Gastroesophageal sphincter (tissue), 4 donors: ENCODE measurements around the gene HSD11B2. TPM values are rescaled to one million over a fixed set of nuclear protein-coding genes. Genes with fewer than 3 reads are reported as not detected.

Experiments
- ATAC-seq: fragments of 150-250 bp; one replicate; pipeline ENCODE4 v1.9.1; 2016; ENCODE audit warnings: mild to moderate bottlenecking, moderate library complexity
- H3K27ac ChIP-seq, 4 donors: fragments of 200-600 bp; sonication (generic) in 3 of 4; 1 replicate in 3 of 4; 2 replicates in 1 of 4; pipeline ENCODE4 v1.5.1; 2016 to 2019
- H3K27me3 ChIP-seq: fragments of 200-600 bp; sonication (generic); one replicate; pipeline ENCODE4 v1.5.1; 2019
- H3K36me3 ChIP-seq, 2 donors: fragments of 200-600 bp; sonication (generic); one replicate each; pipeline ENCODE4 v1.5.1; 2019; ENCODE audit warnings: control low read depth in 1 of 2
- H3K4me1 ChIP-seq, 3 donors: fragments of 200-600 bp; sonication (generic); 1 replicate in 2 of 3; 2 replicates in 1 of 3; pipeline ENCODE4 v1.5.1; 2016 to 2019; ENCODE audit warnings: control low read depth in 2 of 3
- H3K4me3 ChIP-seq, 2 donors: fragments of 200-600 bp; sonication (generic); one replicate each; pipeline ENCODE4 v1.5.1; 2019; ENCODE audit warnings: mild to moderate bottlenecking in 1 of 2, moderate library complexity in 1 of 2
- H3K9me3 ChIP-seq, 3 donors: fragments of 200-600 bp; sonication (generic); one replicate each; pipeline ENCODE4 v1.5.1; 2017 to 2019; ENCODE audit warnings: control low read depth in 2 of 3
- EP300 ChIP-seq: sonication (generic); formaldehyde crosslinking; IDR thresholded peaks from one replicate; pipeline ENCODE4 v1.6.1; 2017; ENCODE audit warnings: antibody characterized with exemption, mild to moderate bottlenecking
- POLR2A ChIP-seq, 2 donors: fragments of 450-650 bp; IDR thresholded peaks; one replicate each; pipeline ENCODE4 v1.6.1; 2017; ENCODE audit warnings: antibody characterized with exemption in 2 of 2, mild to moderate bottlenecking in 2 of 2, moderate library complexity in 1 of 2
- POLR2AphosphoS5 ChIP-seq: sonication (generic); formaldehyde crosslinking; IDR thresholded peaks from one replicate; pipeline ENCODE4 v1.6.1; 2017; ENCODE audit warnings: antibody characterized with exemption
- WGBS, 2 donors: methylation state at CpG; one replicate each; pipeline ENCODE4 v1.1.5; 2018; ENCODE audit warnings: low coverage in 1 of 2; 5-methylcytosine and 5-hydroxymethylcytosine counted together
- total RNA-seq, 4 donors: library from RNA; depleted of rRNA; stranded (reverse); fragments of >200 nt; gene quantifications; one replicate each; pipeline ENCODE4 v1.1.0, GENCODE V29; 2016
- TF ChIP-seq, protein P1 (sequence below), 4 experiments: fragments of 200-600 bp in 2 of 4; fragments of 450-650 bp in 2 of 4; sonication (generic) in 1 of 4; IDR thresholded peaks; one replicate each; pipeline ENCODE4 v1.5.1; 2017 to 2019; ENCODE audit warnings: antibody characterized with exemption in 4 of 4, mild to moderate bottlenecking in 2 of 4, moderate library complexity in 2 of 4

Gene HSD11B2
- total RNA-seq, 4 donors from 2014 or later: 0.19 to 2.1 (median 0.27) TPM; not detected in 1

DNA sequence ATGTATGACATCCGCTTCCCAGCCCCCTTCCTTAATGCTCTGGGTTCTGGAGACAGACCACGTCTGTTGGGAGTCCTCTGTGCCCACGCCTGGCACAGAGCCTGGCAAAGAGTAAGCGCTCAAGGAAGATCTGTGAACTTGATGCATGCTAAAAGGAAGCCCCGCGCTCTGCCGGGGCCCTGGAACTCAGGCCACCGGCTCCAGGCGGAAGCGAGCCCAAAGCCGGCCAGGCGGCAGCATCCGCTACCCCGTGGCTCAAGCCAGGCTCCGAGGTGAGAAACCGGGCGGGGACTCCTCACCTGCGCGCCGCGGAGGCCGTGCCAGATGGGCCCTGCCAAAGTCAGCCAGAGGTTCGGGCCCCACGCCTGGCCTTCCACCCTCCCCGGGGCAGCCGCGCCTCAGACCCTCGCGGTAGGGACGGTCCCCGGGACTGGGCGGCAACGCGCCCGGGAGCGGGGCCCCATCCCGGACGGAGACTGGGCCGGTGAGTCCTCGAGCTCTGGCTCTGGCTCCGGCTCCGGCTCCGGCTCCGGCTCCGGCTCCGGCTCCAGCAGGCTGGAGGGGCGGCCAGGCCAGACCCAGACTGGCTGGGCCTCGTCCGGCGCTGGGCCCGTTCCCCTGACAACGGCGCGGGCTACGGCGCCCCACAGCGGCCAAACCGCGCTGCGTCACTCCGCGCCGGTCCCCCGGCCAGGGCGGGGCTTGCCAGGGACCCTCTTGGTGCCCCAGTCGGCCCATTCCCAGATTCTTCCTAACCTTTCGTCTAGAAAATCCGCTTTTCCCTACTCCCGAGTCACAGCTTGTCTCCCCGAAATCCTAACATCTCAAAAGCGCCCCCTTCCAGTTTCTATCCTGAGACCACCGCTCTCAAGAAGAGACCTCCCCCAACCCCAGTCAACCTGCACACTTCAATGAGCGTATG, 14.8 kb upstream of the HSD11B2 start, which contains the start of gene ZDHHC1:
Gene ZDHHC1, minus strand, starts transcription at position 606 of the 922 bp plus-strand sequence. CDS start 8,702 bp downstream, outside the sequence.
- H3K4me3 ChIP-seq: peak within 1 kb of the TSS; percentile 89
- H3K9me3 ChIP-seq: no peaks in the 10 kb centered on the region
- no peaks in the 10 kb centered on the region for H3K27me3 ChIP-seq
- peak; percentile 95 for ATAC-seq
- no peaks in the 10 kb centered on the region for H3K36me3 ChIP-seq
- 0 to 5% methylated on average over 2 to 8 of the region's 73 CpGs for WGBS, 2 donors
- peaks cover 0 to 29% (median 6%) of the 10 kb centered on the region in 3 donors for H3K4me1 ChIP-seq
- TF ChIP-seq, protein P1, sequence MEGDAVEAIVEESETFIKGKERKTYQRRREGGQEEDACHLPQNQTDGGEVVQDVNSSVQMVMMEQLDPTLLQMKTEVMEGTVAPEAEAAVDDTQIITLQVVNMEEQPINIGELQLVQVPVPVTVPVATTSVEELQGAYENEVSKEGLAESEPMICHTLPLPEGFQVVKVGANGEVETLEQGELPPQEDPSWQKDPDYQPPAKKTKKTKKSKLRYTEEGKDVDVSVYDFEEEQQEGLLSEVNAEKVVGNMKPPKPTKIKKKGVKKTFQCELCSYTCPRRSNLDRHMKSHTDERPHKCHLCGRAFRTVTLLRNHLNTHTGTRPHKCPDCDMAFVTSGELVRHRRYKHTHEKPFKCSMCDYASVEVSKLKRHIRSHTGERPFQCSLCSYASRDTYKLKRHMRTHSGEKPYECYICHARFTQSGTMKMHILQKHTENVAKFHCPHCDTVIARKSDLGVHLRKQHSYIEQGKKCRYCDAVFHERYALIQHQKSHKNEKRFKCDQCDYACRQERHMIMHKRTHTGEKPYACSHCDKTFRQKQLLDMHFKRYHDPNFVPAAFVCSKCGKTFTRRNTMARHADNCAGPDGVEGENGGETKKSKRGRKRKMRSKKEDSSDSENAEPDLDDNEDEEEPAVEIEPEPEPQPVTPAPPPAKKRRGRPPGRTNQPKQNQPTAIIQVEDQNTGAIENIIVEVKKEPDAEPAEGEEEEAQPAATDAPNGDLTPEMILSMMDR (IDR thresholded peaks at IDR 0.05): peak in 3 of 4 experiments; percentile 65 to 74 (median 70)
- TF ChIP-seq EP300 (no peak), POLR2A (IDR thresholded peaks at IDR 0.05) (peak; percentile 32 to 50), POLR2AphosphoS5 (peak; percentile 67)
- H3K27ac ChIP-seq: peak within 1 kb of the TSS; percentile 53 to 89 (median 86)

DNA sequence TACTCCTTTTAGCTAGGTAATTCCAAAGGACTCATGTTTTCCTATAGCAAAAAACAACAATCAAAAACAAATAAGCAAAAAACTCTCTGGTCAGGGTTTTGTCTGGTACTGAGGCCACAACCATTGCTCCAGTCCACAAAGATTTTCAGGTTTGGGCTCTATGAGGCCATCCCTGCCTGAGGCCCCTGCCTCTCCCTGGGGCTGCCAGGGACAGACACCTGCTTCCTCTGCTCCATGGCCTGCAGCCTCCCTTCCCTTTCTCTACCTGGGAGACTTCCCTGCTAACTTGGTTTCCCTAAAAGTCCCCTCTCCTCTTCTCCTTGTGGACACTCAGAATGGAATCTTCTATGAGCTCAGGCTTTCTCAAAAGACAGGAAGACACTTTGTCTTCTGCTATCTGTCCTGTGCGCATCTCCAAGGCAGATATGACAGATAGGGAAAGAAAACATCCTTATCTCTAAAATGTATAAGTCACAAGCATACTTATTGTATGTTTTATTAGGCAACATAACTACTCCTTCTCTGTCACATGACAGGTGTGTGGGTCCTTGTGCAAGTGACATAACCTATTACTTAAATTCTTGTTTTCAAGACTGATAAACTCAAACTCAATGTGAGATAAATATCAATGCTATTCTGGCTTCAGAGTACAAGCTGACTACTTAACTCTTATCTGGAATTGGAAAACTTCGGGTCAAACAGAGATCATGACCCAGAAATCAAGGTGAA, 13.4 kb upstream of the HSD11B2 start:
- no peak for ATAC-seq
- no peaks in the 10 kb centered on the region for H3K9me3 ChIP-seq
- H3K4me3 ChIP-seq: no peak overlapping the region
- TF ChIP-seq, protein P1 (IDR thresholded peaks at IDR 0.05): no peak
- TF ChIP-seq EP300: no peak
- TF ChIP-seq POLR2A (IDR thresholded peaks at IDR 0.05): no peak
- no peak for TF ChIP-seq POLR2AphosphoS5
- 83 to 88% methylated on average over 2 of the region's 2 CpGs for WGBS, 2 donors
- no peaks in the 10 kb centered on the region for H3K27me3 ChIP-seq
- no peaks in the 10 kb centered on the region for H3K36me3 ChIP-seq
- no peak overlapping the region for H3K27ac ChIP-seq
- H3K4me1 ChIP-seq: peaks cover 0 to 29% (median 6%) of the 10 kb centered on the region in 3 donors

DNA sequence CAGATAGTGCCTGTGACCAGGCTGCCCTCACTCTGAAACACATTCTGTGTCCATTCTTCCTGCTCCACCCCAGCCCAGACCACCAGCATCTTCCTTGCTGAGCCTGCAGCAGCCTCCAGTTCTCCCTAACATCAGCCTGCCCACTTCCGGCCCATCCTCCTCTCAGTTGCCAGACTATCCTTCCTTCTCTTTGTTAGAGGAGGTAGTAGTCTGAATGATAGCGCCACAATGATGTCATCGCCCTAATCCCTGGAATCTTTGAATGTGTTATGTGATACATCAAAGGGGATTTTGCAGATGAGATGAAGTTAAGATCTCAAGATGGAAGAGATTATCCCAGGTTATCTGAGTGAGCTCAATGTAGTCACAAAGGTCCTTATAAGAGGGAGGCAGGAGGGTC, 11.4 kb upstream of the HSD11B2 start:
- H3K36me3 ChIP-seq: no peaks in the 10 kb centered on the region
- 85 to 100% methylated on average over 3 of the region's 3 CpGs for WGBS, 2 donors
- no peaks in the 10 kb centered on the region for H3K9me3 ChIP-seq
- peaks cover 0 to 22% (median 6%) of the 10 kb centered on the region in 3 donors for H3K4me1 ChIP-seq
- H3K27me3 ChIP-seq: peaks cover 7% of the 10 kb centered on the region
- TF ChIP-seq EP300: no peak
- TF ChIP-seq, protein P1 (IDR thresholded peaks at IDR 0.05): no peak
- no peak for TF ChIP-seq POLR2AphosphoS5
- TF ChIP-seq POLR2A (IDR thresholded peaks at IDR 0.05): no peak
- H3K4me3 ChIP-seq: no peak overlapping the region
- ATAC-seq: no peak
- no peak overlapping the region for H3K27ac ChIP-seq

DNA sequence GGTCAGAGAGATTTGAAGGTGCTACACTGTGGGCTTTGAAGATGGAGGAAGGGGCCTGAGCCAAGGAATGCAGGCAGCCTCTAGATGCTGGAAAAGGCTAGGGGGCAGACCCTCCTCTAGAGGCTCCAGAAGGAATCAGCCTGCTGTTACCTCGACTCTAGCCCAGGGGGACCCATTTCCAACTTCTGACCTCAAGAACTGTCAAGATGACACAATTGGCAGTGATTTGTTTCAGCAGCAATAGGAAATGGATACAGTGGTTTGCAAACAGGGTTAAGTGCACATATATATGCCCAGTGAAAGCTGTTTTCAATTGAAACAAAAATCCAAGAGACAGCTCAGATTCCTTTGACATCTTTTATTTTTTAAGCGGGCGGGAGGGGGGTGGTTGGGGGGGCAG, 11.0 kb upstream of the HSD11B2 start:
- 55 to 78% methylated on average over 2 to 3 of the region's 3 CpGs for WGBS, 2 donors
- ATAC-seq: no peak
- Histone ChIP-seq H3K4me3 (no peak overlapping the region), H3K4me1 (peaks cover 0 to 18% (median 6%) of the 10 kb centered on the region in 3 donors), H3K36me3 (no peaks in the 10 kb centered on the region), H3K27me3 (peaks cover 11% of the 10 kb centered on the region), H3K9me3 (no peaks in the 10 kb centered on the region), H3K27ac (no peak overlapping the region)
- no peak for TF ChIP-seq POLR2A (IDR thresholded peaks at IDR 0.05)
- no peak for TF ChIP-seq EP300
- TF ChIP-seq, protein P1 (IDR thresholded peaks at IDR 0.05): no peak
- no peak for TF ChIP-seq POLR2AphosphoS5
